Measurements from ENCODE around the gene HERC3.

DNA sequence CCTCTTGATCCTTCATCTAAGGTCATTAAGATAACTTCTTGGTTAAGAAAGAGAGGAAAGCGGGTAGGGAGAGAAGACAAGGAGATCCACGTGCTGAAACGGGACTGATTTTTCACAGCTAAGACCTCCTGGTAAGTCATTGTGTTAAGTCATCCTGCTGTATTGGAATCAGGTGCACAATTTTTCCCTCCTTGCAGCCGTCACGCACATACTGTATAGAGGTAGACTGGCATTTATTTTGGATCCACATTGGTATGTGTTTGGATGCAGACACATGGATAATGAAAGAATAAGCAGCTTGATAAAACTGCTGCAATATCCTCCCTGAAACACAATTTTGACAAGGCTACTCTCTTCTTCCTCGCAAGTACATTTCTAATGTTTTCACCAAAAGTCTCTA lies 165.5 kb downstream of the HERC3 start:
- no peak for TF ChIP-seq GATA3 (IDR thresholded peaks at IDR 0.05; ENCODE audit: low read depth, low read length)
- TF ChIP-seq GATA2 (IDR thresholded peaks at IDR 0.05; ENCODE audit: low read depth, low read length): no peak

Measured in SH-SY5Y (cell line).